OCI-LY3 (cell line): ENCODE results near the gene LY9.

Source experiments
- H2AFZ ChIP-seq: fragments of 200-600, 300-600 bp; shearing (Covaris generic); 2 replicates; pipeline ENCODE4 v1.6.0; 2014; ENCODE audit warnings: antibody characterized with exemption, low read depth, low read length
- H3K27ac ChIP-seq: fragments of 200-600, 300-600 bp; sonication (generic); 2 replicates; pipeline ENCODE4 v1.5.1; 2014; ENCODE audit warnings: mild to moderate bottlenecking, low read length, moderate library complexity, mixed read lengths
- H3K27me3 ChIP-seq: fragments of 200-600, 300-600 bp; sonication (generic); 2 replicates; pipeline ENCODE4 v1.6.1; 2014; ENCODE audit warnings: low read depth, low read length, mixed read lengths
- H3K36me3 ChIP-seq: fragments of 200-600, 300-600 bp; sonication (generic); replicated peaks from 2 replicates; pipeline ENCODE3; 2014; ENCODE audit warnings: low read depth, low read length, mixed read lengths
- H3K4me1 ChIP-seq: fragments of 300-600, 200-600 bp; sonication (generic); 2 replicates; pipeline ENCODE4 v1.6.1; 2014; ENCODE audit warnings: low read length, mixed read lengths
- H3K4me2 ChIP-seq: fragments of 200-600, 300-600 bp; sonication (generic); 2 replicates; pipeline ENCODE4 v1.6.1; 2014; ENCODE audit warnings: low read length, mixed read lengths
- H3K4me3 ChIP-seq: fragments of 300-600, 200-600 bp; sonication (generic); 2 replicates; pipeline ENCODE4 v1.5.1; 2014; ENCODE audit warnings: antibody characterized with exemption, mild to moderate bottlenecking, low read length, moderate library complexity
- H3K79me2 ChIP-seq: fragments of 300-600, 200-600 bp; shearing (Covaris generic); 2 replicates; pipeline ENCODE4 v1.6.1; 2014; ENCODE audit warnings: mild to moderate bottlenecking, low read length, mixed read lengths
- H3K9ac ChIP-seq: fragments of 300-600, 200-600 bp; shearing (Covaris generic); 2 replicates; pipeline ENCODE4 v1.6.0; 2014; ENCODE audit warnings: mild to moderate bottlenecking, low read length, moderate library complexity
- H3K9me3 ChIP-seq: fragments of 200-600, 300-600 bp; shearing (Covaris generic); 2 replicates; pipeline ENCODE4 v1.6.1; 2014; ENCODE audit warnings: low read length, mixed read lengths; ENCODE audit not compliant: insufficient read depth
- H4K20me1 ChIP-seq: fragments of 200-600, 300-600 bp; sonication (generic); 2 replicates; pipeline ENCODE4 v1.6.1; 2016; ENCODE audit warnings: low read length, mixed read lengths; ENCODE audit not compliant: insufficient read depth
- EZH2phosphoT487 ChIP-seq: fragments of 200-600 bp; shearing (Covaris generic); IDR thresholded peaks from 2 replicates; pipeline ENCODE4 v1.6.1; 2018; ENCODE audit warnings: antibody characterized with exemption, mixed run types, low read depth
- TF ChIP-seq, protein P1 (sequence below): fragments of 200-600, 300-600 bp; sonication (generic); IDR thresholded peaks from 2 replicates; pipeline ENCODE4 v1.5.1; 2014; ENCODE audit warnings: antibody characterized with exemption, low read length, low read depth

LY9 gene

DNA sequence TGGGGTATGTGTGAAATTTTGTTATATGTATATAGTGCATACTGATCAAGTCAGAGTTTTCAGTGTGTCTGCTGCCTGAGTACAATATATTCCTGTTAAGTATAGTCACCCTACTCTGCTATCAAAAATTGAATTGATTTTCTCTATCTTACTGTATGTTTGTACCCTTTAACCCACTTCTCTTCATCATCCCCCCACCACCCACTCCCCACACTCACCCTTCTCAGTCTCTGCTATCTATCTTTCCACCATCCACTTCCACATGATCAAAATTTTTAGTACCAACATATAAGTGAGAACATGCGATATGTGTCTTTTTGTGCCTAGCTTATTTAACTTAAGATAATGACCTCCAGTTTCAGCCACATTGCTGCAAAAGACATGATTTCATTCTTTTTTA is 4.2 kb downstream of the LY9 start:
- Histone ChIP-seq H3K4me3 (no peak overlapping the region), H3K27me3 (no peaks in the 10 kb centered on the region), H3K79me2 (no peaks in the 10 kb centered on the region), H3K36me3 (no peaks in the 10 kb centered on the region), H3K9me3 (peaks cover 8% of the 10 kb centered on the region; the same call in 1 of the 2 replicates), H4K20me1 (no peaks in the 10 kb centered on the region), H3K4me1 (peaks cover 37% of the 10 kb centered on the region), H2AFZ (no peak overlapping the region), H3K9ac (no peak overlapping the region), H3K27ac (no peak overlapping the region), H3K4me2 (no peak overlapping the region)
- no peak for TF ChIP-seq EZH2phosphoT487
- TF ChIP-seq, protein P1, sequence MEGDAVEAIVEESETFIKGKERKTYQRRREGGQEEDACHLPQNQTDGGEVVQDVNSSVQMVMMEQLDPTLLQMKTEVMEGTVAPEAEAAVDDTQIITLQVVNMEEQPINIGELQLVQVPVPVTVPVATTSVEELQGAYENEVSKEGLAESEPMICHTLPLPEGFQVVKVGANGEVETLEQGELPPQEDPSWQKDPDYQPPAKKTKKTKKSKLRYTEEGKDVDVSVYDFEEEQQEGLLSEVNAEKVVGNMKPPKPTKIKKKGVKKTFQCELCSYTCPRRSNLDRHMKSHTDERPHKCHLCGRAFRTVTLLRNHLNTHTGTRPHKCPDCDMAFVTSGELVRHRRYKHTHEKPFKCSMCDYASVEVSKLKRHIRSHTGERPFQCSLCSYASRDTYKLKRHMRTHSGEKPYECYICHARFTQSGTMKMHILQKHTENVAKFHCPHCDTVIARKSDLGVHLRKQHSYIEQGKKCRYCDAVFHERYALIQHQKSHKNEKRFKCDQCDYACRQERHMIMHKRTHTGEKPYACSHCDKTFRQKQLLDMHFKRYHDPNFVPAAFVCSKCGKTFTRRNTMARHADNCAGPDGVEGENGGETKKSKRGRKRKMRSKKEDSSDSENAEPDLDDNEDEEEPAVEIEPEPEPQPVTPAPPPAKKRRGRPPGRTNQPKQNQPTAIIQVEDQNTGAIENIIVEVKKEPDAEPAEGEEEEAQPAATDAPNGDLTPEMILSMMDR: no peak

DNA sequence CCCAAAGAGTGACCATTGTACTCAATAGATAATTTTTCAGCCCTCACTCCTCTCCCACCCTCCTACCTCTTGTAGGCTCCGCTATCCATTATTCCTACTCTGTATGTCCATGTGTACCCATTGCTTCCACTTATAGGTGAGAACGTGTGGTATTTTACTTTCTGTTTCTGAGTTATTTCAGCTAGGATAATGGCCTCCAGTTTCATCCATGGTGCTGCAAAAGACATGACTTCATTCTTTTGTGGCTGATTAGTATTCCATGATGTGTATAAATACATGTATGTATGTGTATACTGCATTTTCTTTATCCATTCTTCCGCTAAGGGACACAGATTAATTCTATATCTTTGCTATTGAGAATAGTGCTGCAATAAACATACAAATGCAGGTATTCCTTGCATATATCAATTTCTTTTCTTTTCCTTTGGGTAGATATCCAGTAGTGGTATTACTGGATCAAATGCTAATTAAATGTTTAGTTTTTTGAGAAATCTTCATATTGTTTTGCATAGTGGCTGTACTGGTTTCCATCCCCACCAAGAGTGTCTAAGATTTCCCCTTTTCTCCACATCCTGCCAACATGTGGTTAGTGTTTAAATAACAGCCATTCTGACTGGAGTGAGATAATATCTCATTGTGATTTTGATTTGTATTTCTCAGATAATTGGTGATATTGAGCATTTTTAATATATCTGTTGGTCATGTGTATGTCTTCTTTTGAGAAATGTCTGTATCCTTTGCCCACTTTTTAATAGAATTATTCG is 4.9 kb downstream of the LY9 start:
- no peak for TF ChIP-seq EZH2phosphoT487
- TF ChIP-seq, protein P1: no peak
- H3K36me3 ChIP-seq: no peaks in the 10 kb centered on the region
- H4K20me1 ChIP-seq: no peaks in the 10 kb centered on the region
- no peaks in the 10 kb centered on the region for H3K79me2 ChIP-seq
- H3K27me3 ChIP-seq: no peaks in the 10 kb centered on the region
- no peak overlapping the region for H2AFZ ChIP-seq
- H3K27ac ChIP-seq: no peak overlapping the region
- H3K4me1 ChIP-seq: peaks cover 33% of the 10 kb centered on the region
- H3K4me2 ChIP-seq: no peak overlapping the region
- no peak overlapping the region for H3K4me3 ChIP-seq
- 0 out of 2 replicates have a peak, but pooled peaks cover 6% of the 10 kb centered on the region for H3K9me3 ChIP-seq
- H3K9ac ChIP-seq: no peak overlapping the region

DNA sequence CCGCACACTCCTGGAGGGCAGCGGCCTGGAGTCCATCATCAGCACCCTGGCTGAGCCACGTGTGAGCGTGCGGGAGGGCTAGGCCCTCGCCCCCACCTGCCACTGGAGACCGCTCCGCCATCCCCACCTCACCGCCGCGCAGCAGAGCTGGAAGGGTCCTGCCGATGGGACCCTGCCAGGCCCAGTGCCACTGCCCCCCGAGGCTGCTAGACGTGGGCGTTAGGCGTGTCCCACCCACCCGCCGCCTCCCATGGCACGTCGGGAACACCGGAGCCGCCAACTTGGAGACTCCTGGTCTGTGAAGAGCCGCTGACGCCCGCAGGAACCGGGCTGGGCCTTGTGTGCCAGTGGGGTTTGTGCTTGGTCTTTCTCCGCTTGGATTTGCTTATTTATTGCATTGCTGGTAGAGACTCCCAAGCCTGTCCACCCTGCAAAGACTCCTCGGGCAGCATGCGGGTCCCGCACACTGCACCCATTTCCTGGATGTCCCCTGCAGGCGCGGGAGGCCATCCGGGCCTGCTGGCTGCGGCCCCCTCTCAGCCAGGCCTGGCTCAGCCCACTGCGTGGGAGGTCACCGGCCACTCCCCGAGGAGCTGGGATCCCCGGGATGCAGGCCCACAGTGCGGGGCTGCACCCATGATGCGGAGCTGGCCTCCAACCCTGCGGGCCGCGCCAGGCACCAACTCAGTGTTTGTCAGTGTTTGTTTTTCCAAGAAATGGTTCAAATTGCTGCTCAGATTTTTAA is 6.0 kb downstream of the LY9 start:
- Histone ChIP-seq H3K4me3 (no peak overlapping the region), H3K27ac (no peak overlapping the region), H3K4me1 (peaks cover 22% of the 10 kb centered on the region), H2AFZ (no peak overlapping the region), H3K4me2 (no peak overlapping the region), H3K9ac (no peak overlapping the region), H3K79me2 (no peaks in the 10 kb centered on the region), H3K9me3 (peaks cover 15% of the 10 kb centered on the region; the same call in 1 of the 2 replicates), H3K36me3 (peaks cover under 1% of the 10 kb centered on the region), H3K27me3 (no peaks in the 10 kb centered on the region), H4K20me1 (no peaks in the 10 kb centered on the region)
- TF ChIP-seq, protein P1: no peak
- TF ChIP-seq EZH2phosphoT487: no peak

DNA sequence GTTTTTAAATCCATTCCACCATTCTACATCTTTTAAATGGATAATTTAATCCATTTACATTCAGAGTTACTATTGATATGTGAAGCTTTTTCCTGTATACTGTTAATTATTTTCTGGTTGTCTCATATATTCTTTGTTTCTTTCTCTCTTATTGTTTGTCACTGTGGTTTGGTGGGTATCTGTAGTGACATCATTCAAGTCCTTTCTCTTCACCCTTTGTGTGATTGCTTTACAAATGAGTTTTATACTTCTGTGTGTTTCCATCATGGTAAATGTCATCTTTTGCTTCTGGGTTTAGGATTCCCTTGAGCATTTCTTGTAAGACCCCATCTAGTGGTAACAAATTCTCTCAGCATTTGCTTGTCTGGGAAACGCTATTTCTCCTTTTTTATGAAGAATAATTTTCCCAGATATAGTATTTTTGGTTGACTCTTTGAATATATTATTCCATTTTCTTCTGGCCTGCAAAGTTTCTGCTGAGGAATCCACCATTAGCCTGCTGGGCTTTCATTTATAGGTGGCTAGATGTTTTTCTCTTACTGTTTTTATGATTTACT is 10.2 kb downstream of the LY9 start:
- no peaks in the 10 kb centered on the region for H3K79me2 ChIP-seq

More for the DNA sequence above, 10.2 kb downstream of the LY9 start:
- peaks cover 33% of the 10 kb centered on the region for H3K9me3 ChIP-seq
- no peaks in the 10 kb centered on the region for H4K20me1 ChIP-seq
- no peak overlapping the region for H3K4me2 ChIP-seq
- TF ChIP-seq EZH2phosphoT487: no peak
- H3K4me3 ChIP-seq: no peak overlapping the region
- no peak overlapping the region for H3K9ac ChIP-seq
- H3K27ac ChIP-seq: no peak overlapping the region
- peaks cover 3% of the 10 kb centered on the region for H3K4me1 ChIP-seq
- H3K27me3 ChIP-seq: no peaks in the 10 kb centered on the region
- peaks cover 5% of the 10 kb centered on the region for H3K36me3 ChIP-seq
- no peak overlapping the region for H2AFZ ChIP-seq
